Measurements from ENCODE around the gene TAB2. TPM values are rescaled to one million over a fixed set of nuclear protein-coding genes. Genes with fewer than 3 reads are reported as not detected.

The TAB2 gene
- total and polyA plus RNA-seq, 2 experiments from 2014 or later = 19.8 to 59.2 TPM

DNA sequence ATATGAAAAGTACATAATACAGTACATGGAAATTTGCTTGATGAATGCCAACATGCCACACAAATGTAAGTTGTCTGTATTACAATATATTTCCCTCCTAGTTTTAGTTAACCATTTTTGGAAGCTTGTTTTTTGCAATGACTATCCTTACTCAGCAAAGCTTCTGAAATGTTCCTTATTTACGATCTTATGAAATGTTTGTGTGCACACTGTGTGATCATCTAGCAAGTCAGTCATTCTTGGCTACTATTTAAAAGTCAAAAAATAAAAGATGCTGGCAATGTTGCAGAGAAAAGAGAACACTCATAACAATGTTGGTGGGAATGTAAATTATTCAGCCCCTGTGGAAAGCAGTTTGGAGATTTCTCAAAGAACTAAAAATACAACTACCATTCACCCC, 116.4 kb downstream of the TAB2 start:
- no peak for ATAC-seq
- Histone ChIP-seq H3K4me3 (no peak overlapping the region), H2AFZ (no peak overlapping the region), H3K4me1 (ENCODE audit: insufficient read depth) (no peaks in the 10 kb centered on the region), H3F3A (replicated peaks; ENCODE audit: low read depth) (no peaks in the 10 kb centered on the region), H4K20me1 (replicated peaks; ENCODE audit: insufficient read depth) (no peaks in the 10 kb centered on the region), H3K27me3 (ENCODE audit: insufficient read depth) (no peaks in the 10 kb centered on the region), H3K79me2 (replicated peaks; ENCODE audit: insufficient read depth) (no peaks in the 10 kb centered on the region), H3K9me2 (ENCODE audit: insufficient read depth) (no peaks in the 10 kb centered on the region), H3K36me3 (ENCODE audit: insufficient read depth) (no peaks in the 10 kb centered on the region), H3K27ac (ENCODE audit: low read depth) (no peak overlapping the region), H3K4me2 (no peak overlapping the region)
- Mint-ChIP-seq H3K9me3 (no peaks in the 10 kb centered on the region; the same call in 2 of the 3 replicates), H3K4me3 (no peak overlapping the region), H3K36me3 (ENCODE audit: low read depth) (no peaks in the 10 kb centered on the region), H3K27ac (peak overlapping the region; percentile 1; the same call in 1 of the 2 replicates), H3K4me1 (no peaks in the 10 kb centered on the region; the same call in 1 of the 3 replicates), H3K27me3 (ENCODE audit: insufficient read depth, low read depth, poor library complexity) (peaks cover 9% of the 10 kb centered on the region)
- TF ChIP-seq, protein P1, sequence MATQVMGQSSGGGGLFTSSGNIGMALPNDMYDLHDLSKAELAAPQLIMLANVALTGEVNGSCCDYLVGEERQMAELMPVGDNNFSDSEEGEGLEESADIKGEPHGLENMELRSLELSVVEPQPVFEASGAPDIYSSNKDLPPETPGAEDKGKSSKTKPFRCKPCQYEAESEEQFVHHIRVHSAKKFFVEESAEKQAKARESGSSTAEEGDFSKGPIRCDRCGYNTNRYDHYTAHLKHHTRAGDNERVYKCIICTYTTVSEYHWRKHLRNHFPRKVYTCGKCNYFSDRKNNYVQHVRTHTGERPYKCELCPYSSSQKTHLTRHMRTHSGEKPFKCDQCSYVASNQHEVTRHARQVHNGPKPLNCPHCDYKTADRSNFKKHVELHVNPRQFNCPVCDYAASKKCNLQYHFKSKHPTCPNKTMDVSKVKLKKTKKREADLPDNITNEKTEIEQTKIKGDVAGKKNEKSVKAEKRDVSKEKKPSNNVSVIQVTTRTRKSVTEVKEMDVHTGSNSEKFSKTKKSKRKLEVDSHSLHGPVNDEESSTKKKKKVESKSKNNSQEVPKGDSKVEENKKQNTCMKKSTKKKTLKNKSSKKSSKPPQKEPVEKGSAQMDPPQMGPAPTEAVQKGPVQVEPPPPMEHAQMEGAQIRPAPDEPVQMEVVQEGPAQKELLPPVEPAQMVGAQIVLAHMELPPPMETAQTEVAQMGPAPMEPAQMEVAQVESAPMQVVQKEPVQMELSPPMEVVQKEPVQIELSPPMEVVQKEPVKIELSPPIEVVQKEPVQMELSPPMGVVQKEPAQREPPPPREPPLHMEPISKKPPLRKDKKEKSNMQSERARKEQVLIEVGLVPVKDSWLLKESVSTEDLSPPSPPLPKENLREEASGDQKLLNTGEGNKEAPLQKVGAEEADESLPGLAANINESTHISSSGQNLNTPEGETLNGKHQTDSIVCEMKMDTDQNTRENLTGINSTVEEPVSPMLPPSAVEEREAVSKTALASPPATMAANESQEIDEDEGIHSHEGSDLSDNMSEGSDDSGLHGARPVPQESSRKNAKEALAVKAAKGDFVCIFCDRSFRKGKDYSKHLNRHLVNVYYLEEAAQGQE (IDR thresholded peaks at IDR 0.05; ENCODE audit: unreplicated experiment) = no peak
- TF ChIP-seq STAT1 (IDR thresholded peaks at IDR 0.05; ENCODE audit: unreplicated experiment) (no peak), EZH2 (IDR thresholded peaks at IDR 0.05; ENCODE audit: low read depth, unreplicated experiment) (no peak), CREB1 (CRISPR knock-in tag; IDR thresholded peaks at IDR 0.05; ENCODE audit: low read depth) (no peak), ZNF114 (CRISPR knock-in tag; IDR thresholded peaks at IDR 0.05) (no peak), NANOG (IDR thresholded peaks at IDR 0.05; ENCODE audit: borderline replicate concordance) (no peak), EZH2phosphoT487 (IDR thresholded peaks at IDR 0.05; ENCODE audit: unreplicated experiment) (no peak), POLR2AphosphoS5 (IDR thresholded peaks at IDR 0.05; ENCODE audit: low read depth) (no peak), ZNF331 (CRISPR knock-in tag; IDR thresholded peaks at IDR 0.05; ENCODE audit: low read depth) (no peak), JUNB (IDR thresholded peaks at IDR 0.05; ENCODE audit: unreplicated experiment) (no peak)
- TF ChIP-seq, protein P2, sequence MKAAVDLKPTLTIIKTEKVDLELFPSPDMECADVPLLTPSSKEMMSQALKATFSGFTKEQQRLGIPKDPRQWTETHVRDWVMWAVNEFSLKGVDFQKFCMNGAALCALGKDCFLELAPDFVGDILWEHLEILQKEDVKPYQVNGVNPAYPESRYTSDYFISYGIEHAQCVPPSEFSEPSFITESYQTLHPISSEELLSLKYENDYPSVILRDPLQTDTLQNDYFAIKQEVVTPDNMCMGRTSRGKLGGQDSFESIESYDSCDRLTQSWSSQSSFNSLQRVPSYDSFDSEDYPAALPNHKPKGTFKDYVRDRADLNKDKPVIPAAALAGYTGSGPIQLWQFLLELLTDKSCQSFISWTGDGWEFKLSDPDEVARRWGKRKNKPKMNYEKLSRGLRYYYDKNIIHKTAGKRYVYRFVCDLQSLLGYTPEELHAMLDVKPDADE (IDR thresholded peaks at IDR 0.05) = no peak
- TF ChIP-seq, protein P3, sequence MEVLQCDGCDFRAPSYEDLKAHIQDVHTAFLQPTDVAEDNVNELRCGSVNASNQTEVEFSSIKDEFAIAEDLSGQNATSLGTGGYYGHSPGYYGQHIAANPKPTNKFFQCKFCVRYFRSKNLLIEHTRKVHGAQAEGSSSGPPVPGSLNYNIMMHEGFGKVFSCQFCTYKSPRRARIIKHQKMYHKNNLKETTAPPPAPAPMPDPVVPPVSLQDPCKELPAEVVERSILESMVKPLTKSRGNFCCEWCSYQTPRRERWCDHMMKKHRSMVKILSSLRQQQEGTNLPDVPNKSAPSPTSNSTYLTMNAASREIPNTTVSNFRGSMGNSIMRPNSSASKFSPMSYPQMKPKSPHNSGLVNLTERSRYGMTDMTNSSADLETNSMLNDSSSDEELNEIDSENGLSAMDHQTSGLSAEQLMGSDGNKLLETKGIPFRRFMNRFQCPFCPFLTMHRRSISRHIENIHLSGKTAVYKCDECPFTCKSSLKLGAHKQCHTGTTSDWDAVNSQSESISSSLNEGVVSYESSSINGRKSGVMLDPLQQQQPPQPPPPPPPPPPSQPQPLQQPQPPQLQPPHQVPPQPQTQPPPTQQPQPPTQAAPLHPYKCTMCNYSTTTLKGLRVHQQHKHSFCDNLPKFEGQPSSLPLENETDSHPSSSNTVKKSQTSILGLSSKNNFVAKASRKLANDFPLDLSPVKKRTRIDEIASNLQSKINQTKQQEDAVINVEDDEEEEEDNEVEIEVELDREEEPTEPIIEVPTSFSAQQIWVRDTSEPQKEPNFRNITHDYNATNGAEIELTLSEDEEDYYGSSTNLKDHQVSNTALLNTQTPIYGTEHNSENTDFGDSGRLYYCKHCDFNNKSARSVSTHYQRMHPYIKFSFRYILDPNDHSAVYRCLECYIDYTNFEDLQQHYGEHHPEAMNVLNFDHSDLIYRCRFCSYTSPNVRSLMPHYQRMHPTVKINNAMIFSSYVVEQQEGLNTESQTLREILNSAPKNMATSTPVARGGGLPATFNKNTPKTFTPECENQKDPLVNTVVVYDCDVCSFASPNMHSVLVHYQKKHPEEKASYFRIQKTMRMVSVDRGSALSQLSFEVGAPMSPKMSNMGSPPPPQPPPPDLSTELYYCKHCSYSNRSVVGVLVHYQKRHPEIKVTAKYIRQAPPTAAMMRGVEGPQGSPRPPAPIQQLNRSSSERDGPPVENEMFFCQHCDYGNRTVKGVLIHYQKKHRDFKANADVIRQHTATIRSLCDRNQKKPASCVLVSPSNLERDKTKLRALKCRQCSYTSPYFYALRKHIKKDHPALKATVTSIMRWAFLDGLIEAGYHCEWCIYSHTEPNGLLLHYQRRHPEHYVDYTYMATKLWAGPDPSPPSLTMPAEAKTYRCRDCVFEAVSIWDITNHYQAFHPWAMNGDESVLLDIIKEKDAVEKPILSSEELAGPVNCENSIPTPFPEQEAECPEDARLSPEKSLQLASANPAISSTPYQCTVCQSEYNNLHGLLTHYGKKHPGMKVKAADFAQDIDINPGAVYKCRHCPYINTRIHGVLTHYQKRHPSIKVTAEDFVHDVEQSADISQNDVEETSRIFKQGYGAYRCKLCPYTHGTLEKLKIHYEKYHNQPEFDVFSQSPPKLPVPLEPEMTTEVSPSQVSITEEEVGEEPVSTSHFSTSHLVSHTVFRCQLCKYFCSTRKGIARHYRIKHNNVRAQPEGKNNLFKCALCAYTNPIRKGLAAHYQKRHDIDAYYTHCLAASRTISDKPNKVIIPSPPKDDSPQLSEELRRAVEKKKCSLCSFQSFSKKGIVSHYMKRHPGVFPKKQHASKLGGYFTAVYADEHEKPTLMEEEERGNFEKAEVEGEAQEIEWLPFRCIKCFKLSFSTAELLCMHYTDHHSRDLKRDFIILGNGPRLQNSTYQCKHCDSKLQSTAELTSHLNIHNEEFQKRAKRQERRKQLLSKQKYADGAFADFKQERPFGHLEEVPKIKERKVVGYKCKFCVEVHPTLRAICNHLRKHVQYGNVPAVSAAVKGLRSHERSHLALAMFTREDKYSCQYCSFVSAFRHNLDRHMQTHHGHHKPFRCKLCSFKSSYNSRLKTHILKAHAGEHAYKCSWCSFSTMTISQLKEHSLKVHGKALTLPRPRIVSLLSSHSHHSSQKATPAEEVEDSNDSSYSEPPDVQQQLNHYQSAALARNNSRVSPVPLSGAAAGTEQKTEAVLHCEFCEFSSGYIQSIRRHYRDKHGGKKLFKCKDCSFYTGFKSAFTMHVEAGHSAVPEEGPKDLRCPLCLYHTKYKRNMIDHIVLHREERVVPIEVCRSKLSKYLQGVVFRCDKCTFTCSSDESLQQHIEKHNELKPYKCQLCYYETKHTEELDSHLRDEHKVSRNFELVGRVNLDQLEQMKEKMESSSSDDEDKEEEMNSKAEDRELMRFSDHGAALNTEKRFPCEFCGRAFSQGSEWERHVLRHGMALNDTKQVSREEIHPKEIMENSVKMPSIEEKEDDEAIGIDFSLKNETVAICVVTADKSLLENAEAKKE (CRISPR knock-in tag; IDR thresholded peaks at IDR 0.05) = no peak
- TF ChIP-seq, protein P4, sequence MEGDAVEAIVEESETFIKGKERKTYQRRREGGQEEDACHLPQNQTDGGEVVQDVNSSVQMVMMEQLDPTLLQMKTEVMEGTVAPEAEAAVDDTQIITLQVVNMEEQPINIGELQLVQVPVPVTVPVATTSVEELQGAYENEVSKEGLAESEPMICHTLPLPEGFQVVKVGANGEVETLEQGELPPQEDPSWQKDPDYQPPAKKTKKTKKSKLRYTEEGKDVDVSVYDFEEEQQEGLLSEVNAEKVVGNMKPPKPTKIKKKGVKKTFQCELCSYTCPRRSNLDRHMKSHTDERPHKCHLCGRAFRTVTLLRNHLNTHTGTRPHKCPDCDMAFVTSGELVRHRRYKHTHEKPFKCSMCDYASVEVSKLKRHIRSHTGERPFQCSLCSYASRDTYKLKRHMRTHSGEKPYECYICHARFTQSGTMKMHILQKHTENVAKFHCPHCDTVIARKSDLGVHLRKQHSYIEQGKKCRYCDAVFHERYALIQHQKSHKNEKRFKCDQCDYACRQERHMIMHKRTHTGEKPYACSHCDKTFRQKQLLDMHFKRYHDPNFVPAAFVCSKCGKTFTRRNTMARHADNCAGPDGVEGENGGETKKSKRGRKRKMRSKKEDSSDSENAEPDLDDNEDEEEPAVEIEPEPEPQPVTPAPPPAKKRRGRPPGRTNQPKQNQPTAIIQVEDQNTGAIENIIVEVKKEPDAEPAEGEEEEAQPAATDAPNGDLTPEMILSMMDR (conservative IDR thresholded peaks at IDR 0.05; ENCODE audit: low read depth in 2 of 2) = no peak
- no peak for DNase-seq (ENCODE audit: low spot score)
